ENCODE measurements around the gene SPOCD1.
"Not testable (repeated sequence)": the region's sequence is repeated elsewhere in the genome, so short reads cannot be mapped to it uniquely, and the experiment has no call there.

Gene SPOCD1

GRCh38 chr1:31828926-31829690 is 13.3 kb upstream of the SPOCD1 start:
- no peak for DNase-seq

- DNase-seq, result no peak
Observed at GRCh38 chr1:31828341-31828740, 12.5 kb upstream of the SPOCD1 start.

DNA sequence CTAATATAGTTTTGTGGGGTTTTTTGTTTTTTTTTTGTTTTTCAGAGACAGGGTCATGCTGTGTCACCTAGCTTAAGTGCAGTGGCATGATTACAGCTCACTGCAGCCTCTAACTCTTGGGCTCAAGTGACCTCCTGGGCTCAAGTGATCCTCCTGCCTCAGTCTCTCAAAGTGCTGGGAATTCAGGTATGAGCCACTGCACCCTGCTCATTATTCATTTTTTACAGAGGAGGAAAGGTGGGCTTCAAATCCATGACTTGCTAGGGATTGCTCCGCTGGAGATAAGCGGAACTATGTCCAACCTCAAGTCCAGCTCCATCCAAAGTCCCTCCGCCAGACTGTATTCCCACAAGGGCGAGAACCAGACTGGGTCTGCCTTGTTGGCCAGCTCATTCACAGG is 8.0 kb upstream of the SPOCD1 start:
- no peak for DNase-seq

DNA sequence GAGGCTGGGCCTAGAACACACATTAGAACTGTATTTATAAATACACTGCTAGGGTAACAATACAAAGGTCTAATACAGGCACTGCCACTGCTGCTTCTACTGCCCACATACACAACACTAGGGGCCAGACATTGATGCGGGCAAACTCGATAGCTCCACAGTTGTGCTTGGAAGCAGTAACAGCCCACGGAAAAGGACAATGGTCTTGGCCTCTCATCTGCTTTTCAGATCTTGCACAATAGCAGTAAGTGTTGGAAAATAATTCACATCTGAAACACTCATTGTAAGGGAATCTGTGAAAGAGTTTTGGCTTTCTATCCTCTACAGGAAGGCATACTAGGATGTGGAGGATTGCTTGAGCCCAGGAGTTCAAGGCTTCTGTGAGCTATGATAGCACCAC is 6.9 kb upstream of the SPOCD1 start:
- no peak for DNase-seq

DNA sequence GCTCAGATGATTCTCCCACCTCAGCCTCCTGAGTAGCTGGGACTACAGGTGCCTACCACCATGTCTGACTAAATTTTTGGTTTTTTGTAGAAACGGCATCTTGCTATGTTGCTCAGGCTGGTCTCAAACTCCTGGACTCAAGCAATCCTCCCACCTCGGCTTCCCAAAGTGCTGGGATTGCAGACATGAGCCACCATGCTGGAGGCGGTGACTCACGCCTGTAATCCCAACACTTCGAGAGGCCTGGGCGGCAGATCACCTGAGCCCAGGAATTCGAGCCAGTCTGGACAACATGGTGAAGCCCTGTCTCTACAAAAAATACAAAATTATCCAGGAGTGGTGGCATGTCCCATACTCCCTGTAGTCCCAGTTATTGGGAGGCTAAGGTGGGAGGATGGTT is 4.4 kb upstream of the SPOCD1 start:
- DNase-seq, result not testable (repeated sequence)

DNA sequence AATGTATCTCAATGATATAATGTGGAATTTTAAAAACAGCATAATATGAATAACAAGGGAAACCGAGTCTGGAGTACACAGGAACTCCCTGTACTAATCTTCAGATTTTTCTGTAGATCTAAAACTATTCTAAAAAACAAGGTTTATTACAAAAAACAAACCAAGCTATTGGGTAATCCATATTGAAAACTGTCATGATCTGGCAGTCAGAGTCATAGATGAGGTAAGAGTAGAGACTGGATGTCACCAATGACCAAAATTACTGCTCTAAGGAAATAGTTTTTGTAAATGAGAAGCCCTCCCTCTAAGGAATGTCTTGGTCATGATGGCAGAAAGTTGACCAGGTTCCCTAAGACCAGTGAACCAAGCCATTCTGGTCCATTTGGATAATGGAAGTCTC is 2.4 kb upstream of the SPOCD1 start:
- DNase-seq, result no peak

DNA sequence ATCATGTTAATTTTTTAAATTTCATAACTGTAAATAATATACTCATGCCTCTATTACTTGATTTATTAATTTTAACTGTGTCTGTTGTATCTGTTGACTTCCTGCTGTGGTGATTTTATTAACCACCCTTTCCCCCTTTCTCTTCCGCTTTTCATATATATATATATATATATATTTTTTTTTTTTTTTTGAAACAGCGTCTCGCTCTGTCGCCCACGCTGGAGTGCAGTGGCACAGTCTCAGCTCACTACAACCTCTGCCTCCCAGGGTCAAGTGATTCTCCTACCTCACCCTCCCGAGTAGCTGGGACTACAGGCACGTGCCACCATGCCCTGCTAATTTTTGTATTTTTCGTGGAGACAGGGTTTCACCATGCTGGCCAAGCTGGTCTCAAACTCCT is 1.1 kb upstream of the SPOCD1 start:
- not testable (repeated sequence) for DNase-seq

GRCh38 chr1:31816501-31816900 is 679 bp upstream of the SPOCD1 start:
- not testable (repeated sequence) for DNase-seq

- no peak for DNase-seq
Observed at GRCh38 chr1:31815307-31815645, 546 bp downstream of the SPOCD1 start.

DNA sequence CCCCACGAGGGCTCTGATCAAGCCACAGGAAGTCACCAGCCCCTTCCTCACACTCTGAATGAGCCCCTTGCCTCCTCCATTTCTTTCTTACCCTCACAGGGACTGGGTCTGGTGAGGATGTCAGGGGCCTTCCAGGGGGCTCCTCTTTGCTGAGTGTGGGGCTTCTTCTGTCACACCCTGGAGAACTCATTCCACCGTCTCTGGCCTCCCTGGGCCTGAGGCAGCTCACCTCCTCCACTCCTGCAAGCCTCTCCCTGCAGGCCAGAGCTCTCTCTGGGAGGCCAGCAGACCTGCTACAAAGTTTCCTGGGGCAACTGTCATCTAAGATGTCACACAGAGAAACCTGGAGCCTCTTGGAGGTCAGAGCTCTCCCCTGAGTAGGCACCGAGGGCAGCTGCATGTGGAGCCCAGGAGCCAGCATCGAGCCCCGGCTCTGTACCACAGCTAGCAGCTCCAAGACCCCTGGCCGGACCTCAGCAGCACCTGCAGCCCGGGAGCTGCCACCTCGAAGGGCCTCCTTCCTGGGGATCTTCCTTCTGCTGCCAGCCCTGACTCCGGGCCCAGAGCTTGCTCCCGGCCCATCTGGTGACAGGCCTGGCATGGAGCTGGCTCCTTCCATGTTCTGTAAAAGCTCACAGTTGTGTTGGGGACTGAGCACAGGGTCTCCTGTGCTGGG is 1.1 kb downstream of the SPOCD1 start:
- DNase-seq, result no peak

DNA sequence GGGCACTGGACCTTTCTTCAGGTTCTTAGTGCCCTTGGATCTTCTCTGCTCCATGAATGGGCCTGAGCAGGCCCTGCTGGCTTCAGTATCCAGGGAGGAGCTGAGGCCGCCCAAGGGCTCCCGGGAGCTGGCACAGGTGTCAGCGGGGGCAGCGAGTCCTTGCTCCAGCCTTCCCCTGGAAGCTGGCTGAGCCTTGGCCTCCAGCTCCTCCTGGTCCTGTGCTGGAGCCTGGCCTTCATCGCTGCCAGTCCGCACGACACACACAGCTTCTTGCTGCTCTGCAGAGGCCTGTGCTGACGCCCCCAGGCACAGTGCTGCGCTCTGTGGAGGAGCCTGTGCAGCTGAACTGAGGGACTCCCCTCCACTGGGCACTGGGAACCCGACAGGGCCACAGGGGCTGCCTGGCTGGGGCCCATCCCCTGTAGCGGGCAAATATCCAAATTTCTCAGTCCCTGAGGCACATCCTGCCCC is 1.7 kb downstream of the SPOCD1 start:
- DNase-seq, result no peak

GRCh38 chr1:31812158-31812829 is 3.5 kb downstream of the SPOCD1 start:
- DNase-seq, result no peak

- DNase-seq, result no peak
Observed at GRCh38 chr1:31811605-31812004, 4.2 kb downstream of the SPOCD1 start.

DNA sequence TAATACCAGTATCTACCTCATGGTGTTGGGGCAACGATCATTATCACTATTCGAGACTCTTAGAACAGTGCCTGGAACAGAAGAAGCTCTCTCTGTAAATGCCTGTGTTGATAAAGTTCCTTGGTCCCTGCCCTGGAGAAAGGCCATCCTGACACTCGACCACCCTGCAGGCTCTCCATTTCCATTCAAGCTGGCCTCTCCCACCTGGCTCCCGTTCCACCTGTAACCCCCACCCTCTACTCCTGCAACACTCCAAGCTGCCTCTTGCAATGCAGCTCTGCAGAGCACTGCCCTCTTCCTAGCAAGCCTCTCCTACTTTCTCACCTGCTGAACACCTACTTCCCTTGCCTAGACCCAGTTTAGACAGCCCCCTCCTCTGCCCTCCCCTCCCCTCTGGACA is 6.1 kb downstream of the SPOCD1 start:
- no peak for DNase-seq

GRCh38 chr1:31807273-31808048 is 8.4 kb downstream of the SPOCD1 start:
- no peak for DNase-seq

GRCh38 chr1:31805318-31805717 is 10.5 kb downstream of the SPOCD1 start:
- DNase-seq, result no peak

DNA sequence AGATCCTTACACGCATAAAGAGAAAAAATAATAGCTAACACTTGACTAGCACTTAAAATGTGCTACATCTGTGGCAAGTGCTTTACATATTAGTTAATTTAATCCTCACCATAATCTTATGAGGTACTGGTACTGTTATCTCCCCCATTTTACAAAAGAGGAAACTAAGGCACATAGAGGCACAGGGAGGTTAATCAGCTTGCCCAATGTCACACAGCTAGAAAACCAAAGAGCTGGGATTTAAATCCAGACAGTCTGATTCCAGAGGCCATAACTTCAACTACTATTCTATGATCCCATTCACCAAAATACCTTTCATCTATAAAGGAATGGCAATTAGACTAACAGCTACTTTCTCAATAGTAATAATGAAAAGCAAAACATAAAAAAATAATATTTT is 11.7 kb downstream of the SPOCD1 start:
- DNase-seq, result no peak

DNA sequence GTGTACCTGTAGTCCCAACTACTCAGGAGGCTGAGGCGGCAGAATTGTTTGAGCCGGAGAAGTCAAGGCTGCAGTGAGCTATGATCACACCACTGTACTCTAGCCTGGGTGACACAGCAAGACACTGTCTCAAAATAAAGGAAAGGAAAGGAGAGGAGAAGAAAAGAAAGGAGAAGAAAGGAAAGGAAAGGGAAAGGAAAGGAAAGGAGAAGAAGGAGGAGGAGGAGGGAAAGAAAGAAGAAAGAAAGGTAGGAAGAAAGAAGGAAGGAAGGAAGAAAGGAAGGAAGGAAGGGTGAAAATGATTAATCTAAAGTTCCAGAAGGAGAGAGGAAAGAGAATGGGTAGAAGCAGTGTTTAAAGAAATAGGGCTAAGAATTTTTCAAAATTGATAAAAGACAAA is 12.2 kb downstream of the SPOCD1 start:
- DNase-seq, result no peak

DNA sequence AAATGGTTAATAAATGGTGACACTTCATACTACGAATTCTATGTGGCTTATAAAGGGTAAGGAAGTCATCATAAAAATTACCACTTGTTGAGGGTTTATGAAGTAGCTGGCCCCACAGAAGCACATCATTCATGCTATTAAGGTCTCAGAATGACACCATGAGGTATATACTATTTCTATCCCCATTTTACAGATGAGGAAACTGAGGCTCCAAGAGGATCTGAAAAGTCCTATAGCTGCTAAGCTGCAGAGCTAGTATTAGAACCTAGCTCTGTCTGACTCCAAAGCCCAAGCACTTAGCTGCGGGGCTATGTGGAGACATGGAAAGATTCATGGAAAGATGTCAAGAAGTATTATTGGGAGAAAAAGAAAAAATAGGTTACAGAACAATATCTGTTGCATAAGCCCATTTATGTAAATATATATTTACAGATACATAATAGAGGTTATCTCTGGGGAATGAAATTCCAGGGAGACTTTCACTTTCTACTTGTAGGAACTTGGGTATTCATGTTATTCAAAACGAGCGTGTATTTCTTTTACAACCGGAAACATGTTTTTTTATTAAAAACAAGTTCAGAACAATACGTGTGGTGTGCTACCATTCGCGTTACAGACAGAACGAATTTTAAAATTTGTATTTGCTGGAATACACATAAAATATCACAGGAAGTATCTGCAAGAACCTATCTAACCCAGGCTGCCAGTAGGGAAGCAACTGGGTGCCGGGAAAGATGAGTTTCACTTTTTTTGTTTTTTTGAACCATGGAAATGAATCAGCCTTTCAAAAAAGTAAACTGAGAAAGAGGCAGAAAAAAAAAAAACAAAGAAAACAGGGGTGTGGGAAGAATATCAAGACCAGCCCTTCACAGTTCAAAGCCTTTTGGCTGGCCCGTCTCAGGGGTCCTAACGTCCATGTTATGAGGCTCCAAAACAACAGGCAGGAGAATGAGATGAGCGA is 13.4 kb downstream of the SPOCD1 start:
- DNase-seq, result no peak

GRCh38 chr1:31801458-31801857 is 14.4 kb downstream of the SPOCD1 start:
- DNase-seq, result no peak

GRCh38 chr1:31800674-31800967 is 15.2 kb downstream of the SPOCD1 start:
- no peak for DNase-seq
